Measurements from ENCODE around the gene CHRDL2.

The CHRDL2 gene

GRCh38 chr11:74683279-74683871 is 47.9 kb downstream of the CHRDL2 start:
- no peak for DNase-seq

GRCh38 chr11:74682731-74683278 is 48.4 kb downstream of the CHRDL2 start:
- no peak for DNase-seq

- DNase-seq: no peak
Measured at GRCh38 chr11:74681686-74682651, 49.3 kb downstream of the CHRDL2 start.

- no peak for DNase-seq
Measured at GRCh38 chr11:74680703-74681531, 50.3 kb downstream of the CHRDL2 start.

- DNase-seq: no peak
Measured at GRCh38 chr11:74680035-74680671, 51.1 kb downstream of the CHRDL2 start.

GRCh38 chr11:74679513-74679865 is 51.7 kb downstream of the CHRDL2 start:
- no peak for DNase-seq

GRCh38 chr11:74678591-74679512 is 52.4 kb downstream of the CHRDL2 start:
- no peak for DNase-seq

- no peak for DNase-seq
Measured at GRCh38 chr11:74678041-74678440, 53.2 kb downstream of the CHRDL2 start.

GRCh38 chr11:74677131-74677530 is 54.1 kb downstream of the CHRDL2 start:
- no peak for DNase-seq

- no peak for DNase-seq
Measured at GRCh38 chr11:74676596-74676995, 54.6 kb downstream of the CHRDL2 start.

- DNase-seq: no peak
Measured at GRCh38 chr11:74675761-74676160, 55.5 kb downstream of the CHRDL2 start.

- DNase-seq: no peak
Measured at GRCh38 chr11:74673693-74674360, 57.4 kb downstream of the CHRDL2 start.

- DNase-seq: no peak
Measured at GRCh38 chr11:74672956-74673692, 58.1 kb downstream of the CHRDL2 start.

GRCh38 chr11:74672332-74672955 is 58.8 kb downstream of the CHRDL2 start:
- no peak for DNase-seq

- DNase-seq: no peak
Measured at GRCh38 chr11:74671520-74672196, 59.6 kb downstream of the CHRDL2 start.

- no peak for DNase-seq
Measured at GRCh38 chr11:74670171-74670570, 61.1 kb downstream of the CHRDL2 start.

- DNase-seq: no peak
Measured at GRCh38 chr11:74669211-74670160, 61.7 kb downstream of the CHRDL2 start.

GRCh38 chr11:74663315-74663714 is 67.9 kb downstream of the CHRDL2 start:
- DNase-seq: no peak
